ENCODE measurements around the gene BSG.

DNA sequence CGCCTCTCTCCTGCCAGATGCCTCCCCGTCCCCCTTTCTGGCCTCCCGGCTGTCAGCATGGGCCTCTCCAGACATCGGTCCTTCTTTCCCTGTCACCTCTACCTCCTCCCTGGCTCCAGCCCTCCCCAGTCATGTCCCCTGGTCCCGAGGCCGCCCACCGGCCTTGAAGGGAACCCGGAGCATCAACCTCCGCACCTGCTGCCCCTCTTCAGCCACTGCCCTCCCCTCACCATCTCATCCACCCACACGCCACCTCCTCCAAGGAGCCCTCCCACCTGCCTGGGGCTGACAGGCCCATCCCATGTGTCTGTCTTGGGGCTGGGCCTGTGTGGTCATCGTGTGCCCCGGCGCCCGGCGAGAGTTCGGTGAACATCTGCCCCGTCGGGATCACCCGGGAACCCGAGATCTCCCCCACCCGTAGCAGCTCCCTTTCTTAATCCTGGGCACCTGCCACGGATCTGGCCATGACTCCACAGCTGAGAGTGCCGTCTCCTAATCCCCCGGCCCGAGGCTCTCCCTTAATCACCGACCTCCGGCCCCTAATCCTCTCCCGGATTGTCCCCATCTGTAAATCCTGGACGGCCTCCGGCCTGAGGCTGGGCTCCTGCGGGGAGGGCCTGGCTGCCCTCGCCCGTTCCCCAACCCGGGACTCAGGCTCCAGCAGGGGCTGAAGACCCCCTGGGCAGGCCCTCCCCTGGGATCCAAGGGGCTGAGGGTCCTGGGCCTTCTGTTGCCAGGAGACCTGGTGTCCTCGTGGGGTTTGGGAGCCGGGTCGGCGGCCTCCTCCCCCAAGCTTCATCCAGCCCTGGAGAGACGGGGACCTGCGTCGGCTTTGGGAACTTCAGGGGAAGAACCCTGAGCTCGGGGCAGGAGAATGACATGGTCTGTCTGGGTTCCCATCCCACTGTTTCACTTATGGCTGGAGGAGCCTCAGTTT lies 23.2 kb downstream of the BSG start:
- no peak for TF ChIP-seq CTCF (IDR thresholded peaks at IDR 0.05)
- TF ChIP-seq EP300 (IDR thresholded peaks at IDR 0.05): no peak
- no peak for TF ChIP-seq POLR2A (IDR thresholded peaks at IDR 0.05)

All from ovary (tissue), 3 donors.